Stimulated activated CD4-positive, alpha-beta T cell treated with anti-CD3 and anti-CD28 coated beads, Interleukin-4, amount 100 ng/mL, for 48 hours (primary cell): ENCODE measurements around the gene DNA2.

Experiments used
- DNase-seq, 2 donors: peaks; one replicate each; pipeline ENCODE4 v3.0.0-alpha.2; 2020; ENCODE audit warnings: low read depth in 2 of 2

DNA2 gene

GRCh38 chr10:68364101-68364886 lies 107.5 kb downstream of the DNA2 start:
- no peak for DNase-seq
